A549 (cell line): Measurements from ENCODE around the gene C3orf22. TPM values are rescaled to one million over a fixed set of nuclear protein-coding genes. Genes with fewer than 3 reads are reported as not detected.

Experiments used
- ATAC-seq, 2 experiments: fragments of 200-7000 bp in 1 of 2; fragments of >200 bp in 1 of 2; cut with Nextera tagmentation in 1 of 2; cut with Tn5 transposase in 1 of 2; 3 replicates each; pipeline versions ENCODE4 v1.8.0 to v1.9.1; 2018 to 2020; ENCODE audit warnings: mild to moderate bottlenecking in 1 of 2, moderate library complexity in 1 of 2
- CTCF ChIA-PET: fragments of 300-600 bp; sonication (Branson Sonifier 250); formaldehyde crosslinking; extraction: SDS; loops from one replicate; lab custom pipeline; 2021; ENCODE audit warnings: antibody characterized with exemption, inconsistent platforms; lab: Yijun Ruan, JAX
- POLR2A ChIA-PET: fragments of 350-600 bp; formaldehyde crosslinking; extraction: SDS; loops from one replicate; lab custom pipeline; 2021; ENCODE audit warnings: antibody characterized with exemption, inconsistent platforms; lab: Yijun Ruan, JAX
- DNase-seq, 2 experiments: peaks; one replicate each; pipeline versions ENCODE4 v3.0.0 to v3.0.0-alpha.2; 2011 to 2016; ENCODE audit warnings: low read depth in 1 of 2, low spot score in 1 of 2
- FAIRE-seq: peaks from 2 replicates; lab custom pipeline; 2011; peaks lifted over from hg19 to GRCh38; lab: Jason Lieb, UNC
- H3K27ac ChIP-seq, 2 experiments: fragments of >200 bp; sonication (Bioruptor Twin); formaldehyde crosslinking; 3 replicates each; pipeline ENCODE4 v1.5.1; 2016 to 2017
- H3K4me1 ChIP-seq: fragments of >200 bp; sonication (Bioruptor Twin); formaldehyde crosslinking; 3 replicates; pipeline ENCODE4 v1.6.1; 2016
- H3K4me2 ChIP-seq: fragments of >200 bp; sonication (Bioruptor Twin); formaldehyde crosslinking; 3 replicates; pipeline ENCODE4 v1.6.1; 2016
- H3K4me3 ChIP-seq: fragments of >200 bp; sonication (Bioruptor Twin); formaldehyde crosslinking; 3 replicates; pipeline ENCODE4 v1.5.1; 2016
- H3K9me3 ChIP-seq: fragments of >200 bp; sonication (Bioruptor Twin); formaldehyde crosslinking; 3 replicates; pipeline ENCODE4 v1.6.1; 2016
- BHLHE40 ChIP-seq: IDR thresholded peaks from 2 replicates; pipeline ENCODE4 v1.6.1; 2012; ENCODE audit warnings: low read depth, low read length, inconsistent platforms
- CEBPB ChIP-seq, 2 experiments: fragments of >200 bp in 1 of 2; sonication (Bioruptor Twin) in 1 of 2; formaldehyde crosslinking in 1 of 2; IDR thresholded peaks; 2 replicates each; pipeline ENCODE4 v1.6.1; 2012 to 2016
- EP300 ChIP-seq, 2 experiments: fragments of >200 bp; sonication (Bioruptor Twin); formaldehyde crosslinking; IDR thresholded peaks; 2 replicates in 1 of 2; 3 replicates in 1 of 2; pipeline ENCODE4 v1.6.1; 2016 to 2017
- FOSB ChIP-seq: fragments of 250-450 bp; sonication (Bioruptor Pico); IDR thresholded peaks from 2 replicates; pipeline ENCODE4 v1.5.0; 2020; ENCODE audit warnings: mild to moderate bottlenecking, moderate library complexity
- HOXA7 ChIP-seq: fragments of 250-450 bp; sonication (Bioruptor Pico); IDR thresholded peaks from 2 replicates; pipeline ENCODE4 v1.5.0; 2020; ENCODE audit warnings: mild to moderate bottlenecking, moderate library complexity
- HOXB5 ChIP-seq: fragments of 250-450 bp; sonication (Bioruptor Pico); IDR thresholded peaks from 2 replicates; pipeline ENCODE4 v1.5.0; 2020; ENCODE audit warnings: mild to moderate bottlenecking, moderate library complexity
- JUN ChIP-seq, 2 experiments: fragments of >200 bp; sonication (Bioruptor Twin); formaldehyde crosslinking; IDR thresholded peaks; 2 replicates in 1 of 2; 3 replicates in 1 of 2; pipeline ENCODE4 v1.6.1; 2016 to 2017
- MAFK ChIP-seq: fragments of 450-650 bp; IDR thresholded peaks from 2 replicates; pipeline ENCODE4 v1.6.1; 2014; ENCODE audit not compliant: partially characterized antibody
- MYC ChIP-seq: IDR thresholded peaks from 2 replicates; pipeline ENCODE4 v1.6.1; 2012; ENCODE audit warnings: mild to moderate bottlenecking, inconsistent platforms, low read length, improper control_type of control experiment, borderline replicate concordance
- NFE2L2 ChIP-seq: fragments of 150-350 bp; conservative IDR thresholded peaks from 2 replicates; pipeline ENCODE4 v1.6.1; 2014; ENCODE audit warnings: low read length
- NR3C1 ChIP-seq: fragments of >200 bp; sonication (Bioruptor Twin); formaldehyde crosslinking; IDR thresholded peaks from 3 replicates; pipeline ENCODE4 v1.6.1; 2017
- PHF8 ChIP-seq: fragments of 200-600 bp; sonication (generic); IDR thresholded peaks from 2 replicates; pipeline ENCODE4 v1.6.1; 2016; ENCODE audit warnings: low read depth, mild to moderate bottlenecking, antibody characterized with exemption, moderate library complexity, borderline replicate concordance
- POLR2AphosphoS2 ChIP-seq: conservative IDR thresholded peaks from 2 replicates; pipeline ENCODE4 v1.6.1; 2012; ENCODE audit warnings: low read length, improper control_type of control experiment, inconsistent platforms
- RCOR1 ChIP-seq: fragments of 150-350 bp; IDR thresholded peaks from 2 replicates; pipeline ENCODE4 v1.6.1; 2014; ENCODE audit warnings: antibody characterized with exemption, low read length, low read depth
- RFX5 ChIP-seq: fragments of 450-650 bp; IDR thresholded peaks from 2 replicates; pipeline ENCODE4 v1.7.1; 2014; ENCODE audit warnings: antibody characterized with exemption, mild to moderate bottlenecking, moderate library complexity
- TFCP2L1 ChIP-seq: fragments of 250-450 bp; sonication (Bioruptor Pico); IDR thresholded peaks from 2 replicates; pipeline ENCODE4 v1.5.0; 2021; ENCODE audit warnings: mild to moderate bottlenecking
- TP53 ChIP-seq: fragments of 250-450 bp; sonication (Bioruptor Pico); IDR thresholded peaks from 2 replicates; pipeline ENCODE4 v1.5.0; 2021; ENCODE audit warnings: mild to moderate bottlenecking, moderate library complexity
- USF2 ChIP-seq: fragments of 450-650 bp; IDR thresholded peaks from 2 replicates; pipeline ENCODE4 v1.6.1; 2014; ENCODE audit warnings: antibody characterized with exemption
- WGBS: methylation state at CpG from one replicate; pipeline ENCODE4 v1.1.6; 2017; ENCODE audit errors: missing lambda C conversion rate; 5-methylcytosine and 5-hydroxymethylcytosine counted together
- polyA plus RNA-seq, 4 experiments: library from polyadenylated mRNA; depleted of rRNA in 3 of 4; stranded (reverse); fragments of >200 nt; fragmentation: RNase III in 1 of 4; extraction: RNeasy Plus Mini Kit Qiagen cat#74134 plus additional on column Dnase treatment in 1 of 4; gene quantifications; 2 replicates in 3 of 4; 3 replicates in 1 of 4; pipeline ENCODE4 v1.2.3, GENCODE V29; 2011 to 2017
- TF ChIP-seq, protein P1 (sequence below): fragments of 200-600 bp; sonication (generic); IDR thresholded peaks from 2 replicates; pipeline ENCODE4 v1.6.1; 2016; ENCODE audit warnings: antibody characterized with exemption, mild to moderate bottlenecking, moderate library complexity
- TF ChIP-seq, protein P2 (sequence below): fragments of >200 bp; sonication (Bioruptor Twin); formaldehyde crosslinking; IDR thresholded peaks from 2 replicates; pipeline ENCODE4 v1.6.1; 2016
- TF ChIP-seq, protein P3 (sequence below): fragments of >200 bp; sonication (Bioruptor Twin); formaldehyde crosslinking; IDR thresholded peaks from 3 replicates; pipeline ENCODE4 v1.5.1; 2016

The C3orf22 gene
- polyA plus RNA-seq, 2 of the 4 experiments (the other 2 are of a cell fraction) = not detected

DNA sequence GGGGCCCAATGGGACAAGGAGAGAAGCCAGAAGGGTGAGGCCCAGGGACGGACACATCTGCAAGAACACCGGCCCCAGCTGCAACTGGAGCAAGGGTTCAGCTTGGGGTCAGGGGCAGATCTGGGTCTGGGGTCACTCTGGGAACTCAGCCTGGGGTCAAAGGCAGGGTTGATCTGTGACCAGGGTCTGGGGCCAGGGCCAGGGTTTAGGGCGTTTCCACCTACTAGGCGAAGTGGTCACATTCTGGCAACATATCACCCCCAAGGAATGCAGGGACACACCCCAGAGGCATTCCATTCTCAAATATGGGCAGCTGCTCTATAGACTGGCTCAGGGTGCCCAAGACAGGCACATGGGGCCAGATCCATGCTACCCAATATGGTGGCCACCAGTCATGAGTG, 50.2 kb downstream of the C3orf22 start (continued):
- TF ChIP-seq, protein P1, sequence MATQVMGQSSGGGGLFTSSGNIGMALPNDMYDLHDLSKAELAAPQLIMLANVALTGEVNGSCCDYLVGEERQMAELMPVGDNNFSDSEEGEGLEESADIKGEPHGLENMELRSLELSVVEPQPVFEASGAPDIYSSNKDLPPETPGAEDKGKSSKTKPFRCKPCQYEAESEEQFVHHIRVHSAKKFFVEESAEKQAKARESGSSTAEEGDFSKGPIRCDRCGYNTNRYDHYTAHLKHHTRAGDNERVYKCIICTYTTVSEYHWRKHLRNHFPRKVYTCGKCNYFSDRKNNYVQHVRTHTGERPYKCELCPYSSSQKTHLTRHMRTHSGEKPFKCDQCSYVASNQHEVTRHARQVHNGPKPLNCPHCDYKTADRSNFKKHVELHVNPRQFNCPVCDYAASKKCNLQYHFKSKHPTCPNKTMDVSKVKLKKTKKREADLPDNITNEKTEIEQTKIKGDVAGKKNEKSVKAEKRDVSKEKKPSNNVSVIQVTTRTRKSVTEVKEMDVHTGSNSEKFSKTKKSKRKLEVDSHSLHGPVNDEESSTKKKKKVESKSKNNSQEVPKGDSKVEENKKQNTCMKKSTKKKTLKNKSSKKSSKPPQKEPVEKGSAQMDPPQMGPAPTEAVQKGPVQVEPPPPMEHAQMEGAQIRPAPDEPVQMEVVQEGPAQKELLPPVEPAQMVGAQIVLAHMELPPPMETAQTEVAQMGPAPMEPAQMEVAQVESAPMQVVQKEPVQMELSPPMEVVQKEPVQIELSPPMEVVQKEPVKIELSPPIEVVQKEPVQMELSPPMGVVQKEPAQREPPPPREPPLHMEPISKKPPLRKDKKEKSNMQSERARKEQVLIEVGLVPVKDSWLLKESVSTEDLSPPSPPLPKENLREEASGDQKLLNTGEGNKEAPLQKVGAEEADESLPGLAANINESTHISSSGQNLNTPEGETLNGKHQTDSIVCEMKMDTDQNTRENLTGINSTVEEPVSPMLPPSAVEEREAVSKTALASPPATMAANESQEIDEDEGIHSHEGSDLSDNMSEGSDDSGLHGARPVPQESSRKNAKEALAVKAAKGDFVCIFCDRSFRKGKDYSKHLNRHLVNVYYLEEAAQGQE = no peak
- no peak for TF ChIP-seq NFE2L2

GRCh38 chr3:126507886-126508285, 50.8 kb downstream of the C3orf22 start:
- H3K9me3 ChIP-seq = no peaks in the 10 kb centered on the region
- no peak for ATAC-seq
- POLR2A ChIA-PET = no interaction called here
- H3K4me1 ChIP-seq = no peaks in the 10 kb centered on the region
- H3K27ac ChIP-seq = no peak overlapping the region
- no peak overlapping the region for H3K4me3 ChIP-seq
- no peak for FAIRE-seq
- CTCF ChIA-PET = interaction anchor here (1.6 to 3.1 kb wide), 2 partner anchors 15 to 36 kb away, joined by 3 to 13 read pairs; no protein-coding TSS in a partner anchor
- no peak for TF ChIP-seq CEBPB (IDR thresholded peaks at IDR 0.05)
- TF ChIP-seq BHLHE40 = no peak
- no peak for TF ChIP-seq NR3C1
- TF ChIP-seq MAFK = no peak
- TF ChIP-seq EP300 (IDR thresholded peaks at IDR 0.05) = no peak
- TF ChIP-seq RFX5 = no peak
- TF ChIP-seq HOXA7 (CRISPR knock-in tag) = no peak
- TF ChIP-seq, protein P1 = no peak
- TF ChIP-seq TFCP2L1 = no peak
- TF ChIP-seq MYC = no peak
- no peak for TF ChIP-seq HOXB5
- TF ChIP-seq, protein P2, sequence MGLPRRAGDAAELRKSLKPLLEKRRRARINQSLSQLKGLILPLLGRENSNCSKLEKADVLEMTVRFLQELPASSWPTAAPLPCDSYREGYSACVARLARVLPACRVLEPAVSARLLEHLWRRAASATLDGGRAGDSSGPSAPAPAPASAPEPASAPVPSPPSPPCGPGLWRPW = no peak
- TF ChIP-seq, protein P3, sequence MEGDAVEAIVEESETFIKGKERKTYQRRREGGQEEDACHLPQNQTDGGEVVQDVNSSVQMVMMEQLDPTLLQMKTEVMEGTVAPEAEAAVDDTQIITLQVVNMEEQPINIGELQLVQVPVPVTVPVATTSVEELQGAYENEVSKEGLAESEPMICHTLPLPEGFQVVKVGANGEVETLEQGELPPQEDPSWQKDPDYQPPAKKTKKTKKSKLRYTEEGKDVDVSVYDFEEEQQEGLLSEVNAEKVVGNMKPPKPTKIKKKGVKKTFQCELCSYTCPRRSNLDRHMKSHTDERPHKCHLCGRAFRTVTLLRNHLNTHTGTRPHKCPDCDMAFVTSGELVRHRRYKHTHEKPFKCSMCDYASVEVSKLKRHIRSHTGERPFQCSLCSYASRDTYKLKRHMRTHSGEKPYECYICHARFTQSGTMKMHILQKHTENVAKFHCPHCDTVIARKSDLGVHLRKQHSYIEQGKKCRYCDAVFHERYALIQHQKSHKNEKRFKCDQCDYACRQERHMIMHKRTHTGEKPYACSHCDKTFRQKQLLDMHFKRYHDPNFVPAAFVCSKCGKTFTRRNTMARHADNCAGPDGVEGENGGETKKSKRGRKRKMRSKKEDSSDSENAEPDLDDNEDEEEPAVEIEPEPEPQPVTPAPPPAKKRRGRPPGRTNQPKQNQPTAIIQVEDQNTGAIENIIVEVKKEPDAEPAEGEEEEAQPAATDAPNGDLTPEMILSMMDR = no peak
- no peak for TF ChIP-seq USF2
- TF ChIP-seq POLR2AphosphoS2 = no peak
- TF ChIP-seq TP53 (CRISPR knock-in tag) = no peak
- TF ChIP-seq RCOR1 = no peak
- no peak for TF ChIP-seq PHF8
- no peak for TF ChIP-seq FOSB (CRISPR knock-in tag)
- TF ChIP-seq JUN (IDR thresholded peaks at IDR 0.05) = no peak
- no peak for DNase-seq
- H3K4me2 ChIP-seq = no peak overlapping the region
- 56% methylated on average over 4 of the region's 9 CpGs for WGBS
